Bronchial epithelial cell (primary cell): ENCODE data around the gene CPLX1. TPM values are rescaled to one million over a fixed set of nuclear protein-coding genes. Genes with fewer than 3 reads are reported as not detected.

Experiments used
- DNase-seq: peaks from one replicate; pipeline ENCODE4 v3.0.0-alpha.2; 2010; ENCODE audit warnings: low read depth
- FAIRE-seq: peaks from 2 replicates; lab custom pipeline; 2011; peaks lifted over from hg19 to GRCh38; lab: Jason Lieb, UNC
- H3K27me3 ChIP-seq: 2 replicates; pipeline ENCODE4 v1.5.1; 2011; ENCODE audit warnings: low read length; ENCODE audit not compliant: control insufficient read depth, insufficient read depth
- H3K36me3 ChIP-seq: 2 replicates; pipeline ENCODE4 v1.5.1; 2011; ENCODE audit warnings: low read length; ENCODE audit not compliant: control insufficient read depth, insufficient read depth
- H3K4me3 ChIP-seq: 2 replicates; pipeline ENCODE4 v1.5.1; 2011; ENCODE audit warnings: mild to moderate bottlenecking, low read depth, low read length, control low read depth
- CTCF ChIP-seq: IDR thresholded peaks from 2 replicates; pipeline ENCODE4 v1.5.1; 2011; ENCODE audit warnings: mild to moderate bottlenecking, moderate library complexity, low read length, control low read depth, inconsistent platforms; ENCODE audit not compliant: insufficient read depth, severe bottlenecking
- total RNA-seq: library from RNA; depleted of rRNA; stranded (reverse); fragments of >200 nt; gene quantifications from 2 replicates; pipeline ENCODE4 v1.2.1, GENCODE V29; 2014

Gene CPLX1
- total RNA-seq, 1 donor from 2014 or later: not detected

GRCh38 chr4:794900-795725, 30.8 kb downstream of the CPLX1 start:
- TF ChIP-seq CTCF: no peak
- DNase-seq (no peak), FAIRE-seq (no peak)
- no peak overlapping the region for H3K4me3 ChIP-seq
- H3K27me3 ChIP-seq: peaks cover 27% of the 10 kb centered on the region
- H3K36me3 ChIP-seq: no peaks in the 10 kb centered on the region

GRCh38 chr4:793941-794621, 31.8 kb downstream of the CPLX1 start:
- H3K27me3 ChIP-seq: peaks cover 27% of the 10 kb centered on the region
- H3K36me3 ChIP-seq: no peaks in the 10 kb centered on the region
- TF ChIP-seq CTCF: no peak
- FAIRE-seq (no peak), DNase-seq (no peak)
- no peak overlapping the region for H3K4me3 ChIP-seq

GRCh38 chr4:793093-793861, 32.7 kb downstream of the CPLX1 start:
- Histone ChIP-seq H3K36me3 (no peaks in the 10 kb centered on the region), H3K27me3 (peaks cover 27% of the 10 kb centered on the region), H3K4me3 (no peak overlapping the region)
- no peak for TF ChIP-seq CTCF
- DNase-seq (no peak), FAIRE-seq (no peak)

- Histone ChIP-seq H3K4me3 (no peak overlapping the region), H3K36me3 (no peaks in the 10 kb centered on the region), H3K27me3 (peaks cover 29% of the 10 kb centered on the region)
- no peak for DNase-seq
- TF ChIP-seq CTCF: no peak
- FAIRE-seq: peak; percentile 52
Observed at GRCh38 chr4:792626-793092, 33.3 kb downstream of the CPLX1 start.

GRCh38 chr4:791898-792625, 33.9 kb downstream of the CPLX1 start:
- peak overlapping the region; percentile 4 for H3K4me3 ChIP-seq
- no peak for DNase-seq
- H3K27me3 ChIP-seq: peaks cover 29% of the 10 kb centered on the region
- FAIRE-seq: no peak
- no peaks in the 10 kb centered on the region for H3K36me3 ChIP-seq
- TF ChIP-seq CTCF: peak; percentile 32
